GM06990 (cell line): ENCODE data around the gene RHOBTB3.

ENCODE experiments used
- DNase-seq: peaks from one replicate; pipeline ENCODE4 v3.0.0-alpha.2; 2011; ENCODE audit not compliant: insufficient read length; ENCODE audit errors: extremely low read depth
- H3K27me3 ChIP-seq: replicated peaks from 2 replicates; pipeline ENCODE4 v1.6.0; 2011; ENCODE audit warnings: low read length; ENCODE audit not compliant: control insufficient read depth, insufficient read depth
- H3K36me3 ChIP-seq: 2 replicates; pipeline ENCODE4 v1.5.1; 2011; ENCODE audit warnings: low read length; ENCODE audit not compliant: control insufficient read depth, insufficient read depth
- H3K4me3 ChIP-seq: replicated peaks from 2 replicates; pipeline ENCODE4 v1.5.1; 2011; ENCODE audit warnings: low read depth, mild to moderate bottlenecking, control low read depth, low read length
- TF ChIP-seq, protein P1 (sequence below): IDR thresholded peaks from 2 replicates; pipeline ENCODE4 v1.5.1; 2011; ENCODE audit warnings: low read length, control low read depth, mild to moderate bottlenecking, inconsistent platforms; ENCODE audit not compliant: insufficient read depth, poor library complexity, severe bottlenecking

RHOBTB3 gene

GRCh38 chr5:95815155-95815729, 84.1 kb downstream of the RHOBTB3 start:
- DNase-seq = no peak
- TF ChIP-seq, protein P1, sequence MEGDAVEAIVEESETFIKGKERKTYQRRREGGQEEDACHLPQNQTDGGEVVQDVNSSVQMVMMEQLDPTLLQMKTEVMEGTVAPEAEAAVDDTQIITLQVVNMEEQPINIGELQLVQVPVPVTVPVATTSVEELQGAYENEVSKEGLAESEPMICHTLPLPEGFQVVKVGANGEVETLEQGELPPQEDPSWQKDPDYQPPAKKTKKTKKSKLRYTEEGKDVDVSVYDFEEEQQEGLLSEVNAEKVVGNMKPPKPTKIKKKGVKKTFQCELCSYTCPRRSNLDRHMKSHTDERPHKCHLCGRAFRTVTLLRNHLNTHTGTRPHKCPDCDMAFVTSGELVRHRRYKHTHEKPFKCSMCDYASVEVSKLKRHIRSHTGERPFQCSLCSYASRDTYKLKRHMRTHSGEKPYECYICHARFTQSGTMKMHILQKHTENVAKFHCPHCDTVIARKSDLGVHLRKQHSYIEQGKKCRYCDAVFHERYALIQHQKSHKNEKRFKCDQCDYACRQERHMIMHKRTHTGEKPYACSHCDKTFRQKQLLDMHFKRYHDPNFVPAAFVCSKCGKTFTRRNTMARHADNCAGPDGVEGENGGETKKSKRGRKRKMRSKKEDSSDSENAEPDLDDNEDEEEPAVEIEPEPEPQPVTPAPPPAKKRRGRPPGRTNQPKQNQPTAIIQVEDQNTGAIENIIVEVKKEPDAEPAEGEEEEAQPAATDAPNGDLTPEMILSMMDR = no peak
- Histone ChIP-seq H3K27me3 (no peaks in the 10 kb centered on the region), H3K36me3 (peaks cover 13% of the 10 kb centered on the region), H3K4me3 (no peak overlapping the region)

DNA sequence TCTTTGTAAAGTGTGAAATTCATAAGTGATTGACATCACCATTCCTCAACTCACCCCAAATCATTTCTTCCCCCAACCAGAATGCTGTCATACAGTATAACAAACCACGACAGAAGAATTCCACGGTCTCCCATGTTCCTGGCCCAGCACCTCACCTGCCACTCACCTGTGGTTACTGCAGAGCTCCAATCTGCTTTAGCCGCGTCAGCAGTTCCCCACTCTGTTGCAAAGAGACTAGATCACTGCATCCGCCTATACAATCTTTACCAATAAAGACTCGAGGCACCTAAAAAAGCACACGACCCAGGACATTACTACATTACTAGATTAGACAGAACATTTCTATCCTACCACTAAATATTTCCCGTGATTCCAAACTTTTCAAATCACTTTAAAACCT, 85.2 kb downstream of the RHOBTB3 start:
- TF ChIP-seq, protein P1 = no peak
- DNase-seq = no peak
- Histone ChIP-seq H3K4me3 (no peak overlapping the region), H3K27me3 (no peaks in the 10 kb centered on the region), H3K36me3 (peaks cover 13% of the 10 kb centered on the region)

DNA sequence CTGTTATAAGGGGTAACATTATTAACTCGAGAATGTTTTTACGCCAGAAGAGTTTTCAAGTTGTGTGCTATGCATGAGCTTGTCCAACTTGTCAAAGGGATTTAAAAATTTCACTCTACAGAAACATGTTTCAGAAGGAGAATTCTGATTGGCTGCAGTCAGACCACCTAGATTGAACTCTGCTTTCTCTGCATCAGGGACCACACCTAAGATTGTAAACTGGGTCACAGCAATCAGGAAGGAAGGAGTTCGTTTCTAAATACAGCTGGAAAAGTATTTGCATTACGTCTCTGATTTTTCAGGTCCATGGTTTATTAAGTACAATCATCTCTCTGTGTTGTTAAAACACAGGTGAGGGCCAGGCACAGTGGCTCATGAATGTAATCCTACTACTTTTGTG, 85.6 kb downstream of the RHOBTB3 start:
- Histone ChIP-seq H3K27me3 (no peaks in the 10 kb centered on the region), H3K36me3 (peaks cover 13% of the 10 kb centered on the region), H3K4me3 (no peak overlapping the region)
- TF ChIP-seq, protein P1 = no peak
- no peak for DNase-seq

DNA sequence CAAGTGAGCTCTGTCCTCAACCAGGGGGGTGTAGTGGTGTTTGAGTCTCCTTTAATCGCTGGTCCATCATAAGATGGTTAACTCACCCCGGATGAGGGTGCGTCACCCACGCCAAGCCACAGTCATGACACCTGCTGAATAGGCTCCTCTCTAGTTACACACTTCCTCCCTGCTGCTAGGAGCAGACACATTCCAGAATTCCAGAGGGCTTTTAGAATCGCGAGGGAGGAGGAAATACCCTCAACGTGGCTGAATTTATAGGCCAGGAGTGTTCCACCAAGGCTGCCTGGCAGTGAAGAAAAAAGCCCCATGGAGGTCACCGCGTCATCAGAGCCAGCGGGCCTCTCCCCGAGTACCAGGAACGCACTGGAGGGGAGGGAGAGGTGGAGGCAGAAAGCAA, 86.3 kb downstream of the RHOBTB3 start:
- Histone ChIP-seq H3K4me3 (peak overlapping the region; percentile 94), H3K36me3 (peaks cover 10% of the 10 kb centered on the region; the same call in 1 of the 2 replicates), H3K27me3 (no peaks in the 10 kb centered on the region)
- DNase-seq = no peak
- TF ChIP-seq, protein P1 = no peak

GRCh38 chr5:95818181-95819147, 87.3 kb downstream of the RHOBTB3 start:
- Histone ChIP-seq H3K27me3 (no peaks in the 10 kb centered on the region), H3K4me3 (peak overlapping the region; percentile 94), H3K36me3 (peaks cover 10% of the 10 kb centered on the region; the same call in 1 of the 2 replicates)
- TF ChIP-seq, protein P1 = no peak
- no peak for DNase-seq
